GM19455 (cell line): ENCODE data around the gene CHML.

Source experiments
- ATAC-seq: cut with Tn5 transposase; IDR thresholded peaks from one replicate; pipeline ENCODE4 v1.9.1; 2021; ENCODE audit not compliant: unreplicated experiment

CHML gene

GRCh38 chr1:241622669-241623068, 17.5 kb downstream of the CHML start:
- ATAC-seq, result no peak

GRCh38 chr1:241617426-241617825, 22.7 kb downstream of the CHML start:
- no peak for ATAC-seq

GRCh38 chr1:241615043-241615974, 24.9 kb downstream of the CHML start:
- no peak for ATAC-seq

- ATAC-seq, result no peak
These were observed 25.6 kb downstream of the CHML start for GRCh38 chr1:241614572-241614971.

- no peak for ATAC-seq
These were observed 26.0 kb downstream of the CHML start for GRCh38 chr1:241614144-241614543.

- ATAC-seq, result no peak
These were observed 27.4 kb downstream of the CHML start for GRCh38 chr1:241612533-241613477.

- ATAC-seq, result no peak
These were observed 28.4 kb downstream of the CHML start for GRCh38 chr1:241611736-241612135.

- ATAC-seq, result peak; percentile 93
These were observed 29.1 kb downstream of the CHML start for GRCh38 chr1:241611063-241611462.

GRCh38 chr1:241610056-241610815, 29.9 kb downstream of the CHML start:
- no peak for ATAC-seq

GRCh38 chr1:241608379-241609033, 31.7 kb downstream of the CHML start:
- no peak for ATAC-seq

GRCh38 chr1:241607497-241607896, 32.7 kb downstream of the CHML start:
- no peak for ATAC-seq

GRCh38 chr1:241606544-241606943, 33.6 kb downstream of the CHML start:
- no peak for ATAC-seq

GRCh38 chr1:241605146-241605805, 34.9 kb downstream of the CHML start:
- no peak for ATAC-seq

- ATAC-seq, result no peak
These were observed 36.4 kb downstream of the CHML start for GRCh38 chr1:241603731-241604245.

- peak; percentile 65 for ATAC-seq
These were observed 39.7 kb downstream of the CHML start for GRCh38 chr1:241600496-241600901.

GRCh38 chr1:241598249-241598648, 41.9 kb downstream of the CHML start:
- no peak for ATAC-seq

- ATAC-seq, result no peak
These were observed 43.5 kb downstream of the CHML start for GRCh38 chr1:241596633-241597032.

- no peak for ATAC-seq
These were observed 47.0 kb downstream of the CHML start for GRCh38 chr1:241593186-241593585.

GRCh38 chr1:241592273-241592958, 47.8 kb downstream of the CHML start:
- ATAC-seq, result peak; percentile 52
